GM13976 (cell line): ENCODE results near the gene PEPD.
"Not testable (repeated sequence)": the region's sequence is repeated elsewhere in the genome, so short reads cannot be mapped to it uniquely, and the experiment has no call there.

ENCODE experiments used
- DNase-seq: peaks from one replicate; pipeline ENCODE4 v3.0.0; 2012; ENCODE audit warnings: low spot score
- CTCF ChIP-seq: IDR thresholded peaks from 2 replicates; pipeline ENCODE4 v1.5.1; 2012; ENCODE audit warnings: borderline replicate concordance, mild to moderate bottlenecking; ENCODE audit not compliant: insufficient read depth; ENCODE audit errors: extremely low read depth, missing control alignments, control extremely low read depth
- in situ Hi-C: fragments of 300-500 bp; cut with MboI; formaldehyde crosslinking; loops from one replicate; pipeline ENCODE4 v1.12.0; 2022; ENCODE audit warnings: low sequenced_read_pairs, mixed read lengths, inconsistent platforms; ENCODE audit not compliant: unreplicated experiment

The PEPD gene

GRCh38 chr19:33492951-33493350, 28.6 kb downstream of the PEPD start:
- no peak for DNase-seq
- no peak for TF ChIP-seq CTCF
- in situ Hi-C loops: no loop called here

GRCh38 chr19:33492090-33492489, 29.5 kb downstream of the PEPD start:
- no peak for TF ChIP-seq CTCF
- in situ Hi-C loops: no loop called here
- no peak for DNase-seq

GRCh38 chr19:33490596-33490995, 31.0 kb downstream of the PEPD start:
- in situ Hi-C loops, DNase-seq: not testable (repeated sequence)

GRCh38 chr19:33490041-33490451, 31.5 kb downstream of the PEPD start:
- no peak for DNase-seq
- in situ Hi-C loops: no loop called here
- no peak for TF ChIP-seq CTCF

GRCh38 chr19:33488826-33489225, 32.8 kb downstream of the PEPD start:
- in situ Hi-C loops: no loop called here
- no peak for DNase-seq
- no peak for TF ChIP-seq CTCF

GRCh38 chr19:33487901-33488800, 33.4 kb downstream of the PEPD start:
- in situ Hi-C loops: no loop called here
- TF ChIP-seq CTCF: no peak
- DNase-seq: no peak
